ENCODE data around the gene SLC7A6OS. TPM values are rescaled to one million over a fixed set of nuclear protein-coding genes. Genes with fewer than 3 reads are reported as not detected.

Gene SLC7A6OS
- total RNA-seq, 4 donors from 2014 or later: 8.8 to 18.1 (median 10.1) TPM

DNA sequence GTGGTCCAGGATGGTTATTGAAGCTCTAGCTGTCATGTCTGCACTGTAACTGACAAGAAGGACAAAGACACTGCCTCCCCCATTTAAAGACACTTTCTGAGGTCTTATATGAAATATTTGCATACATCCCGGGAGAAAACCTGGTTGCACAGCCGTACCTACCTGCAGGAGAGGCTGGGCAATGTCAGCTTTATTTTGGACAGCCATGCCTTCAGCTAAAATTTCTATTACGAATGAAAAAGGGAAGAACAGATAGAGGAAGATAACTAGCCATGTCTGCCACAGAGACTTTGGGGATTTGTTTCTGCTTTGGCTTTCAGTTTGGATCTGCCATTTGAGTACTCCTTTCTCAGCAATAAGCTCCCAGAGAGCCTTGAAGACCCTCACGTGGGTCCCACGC, 27.4 kb downstream of the SLC7A6OS start:
- Histone ChIP-seq H3K9me3 (no peaks in the 10 kb centered on the region), H3K27ac (peak overlapping the region; percentile 75), H3K4me3 (no peak overlapping the region), H3K27me3 (no peaks in the 10 kb centered on the region), H3K4me1 (peaks cover 70% of the 10 kb centered on the region), H3K36me3 (peaks cover 13% of the 10 kb centered on the region)
- TF ChIP-seq, protein P1, sequence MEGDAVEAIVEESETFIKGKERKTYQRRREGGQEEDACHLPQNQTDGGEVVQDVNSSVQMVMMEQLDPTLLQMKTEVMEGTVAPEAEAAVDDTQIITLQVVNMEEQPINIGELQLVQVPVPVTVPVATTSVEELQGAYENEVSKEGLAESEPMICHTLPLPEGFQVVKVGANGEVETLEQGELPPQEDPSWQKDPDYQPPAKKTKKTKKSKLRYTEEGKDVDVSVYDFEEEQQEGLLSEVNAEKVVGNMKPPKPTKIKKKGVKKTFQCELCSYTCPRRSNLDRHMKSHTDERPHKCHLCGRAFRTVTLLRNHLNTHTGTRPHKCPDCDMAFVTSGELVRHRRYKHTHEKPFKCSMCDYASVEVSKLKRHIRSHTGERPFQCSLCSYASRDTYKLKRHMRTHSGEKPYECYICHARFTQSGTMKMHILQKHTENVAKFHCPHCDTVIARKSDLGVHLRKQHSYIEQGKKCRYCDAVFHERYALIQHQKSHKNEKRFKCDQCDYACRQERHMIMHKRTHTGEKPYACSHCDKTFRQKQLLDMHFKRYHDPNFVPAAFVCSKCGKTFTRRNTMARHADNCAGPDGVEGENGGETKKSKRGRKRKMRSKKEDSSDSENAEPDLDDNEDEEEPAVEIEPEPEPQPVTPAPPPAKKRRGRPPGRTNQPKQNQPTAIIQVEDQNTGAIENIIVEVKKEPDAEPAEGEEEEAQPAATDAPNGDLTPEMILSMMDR (IDR thresholded peaks at IDR 0.05): no peak
- no peak for TF ChIP-seq POLR2A (IDR thresholded peaks at IDR 0.05)
- no peak for TF ChIP-seq POLR2AphosphoS5 (IDR thresholded peaks at IDR 0.05)
- TF ChIP-seq EP300 (IDR thresholded peaks at IDR 0.05): no peak
- 57% methylated on average over 5 of the region's 5 CpGs for WGBS
- DNase-seq (ENCODE audit: low spot score in 2 of 2): no peak

DNA sequence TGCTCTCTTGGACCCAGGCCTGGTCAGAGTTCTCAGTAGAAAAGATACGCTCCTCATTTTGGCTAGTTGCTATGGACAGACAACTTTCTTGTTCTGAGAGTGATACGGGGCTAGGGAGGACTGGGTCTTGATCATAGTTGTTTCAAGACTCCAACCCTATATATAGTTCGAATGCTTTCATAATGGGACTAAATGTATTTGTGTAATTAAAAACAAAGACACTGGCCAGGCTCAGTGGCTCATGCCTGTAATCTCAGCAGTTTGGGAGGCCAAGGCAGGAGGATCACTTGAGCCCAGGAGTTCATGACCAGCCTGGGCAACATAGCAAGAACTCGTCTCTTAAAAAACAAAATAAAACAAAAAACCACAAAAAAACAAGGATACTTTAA, 28.7 kb downstream of the SLC7A6OS start:
- Histone ChIP-seq H3K9me3 (no peaks in the 10 kb centered on the region), H3K4me3 (no peak overlapping the region), H3K27me3 (no peaks in the 10 kb centered on the region), H3K4me1 (peaks cover 59% of the 10 kb centered on the region), H3K36me3 (peaks cover 4% of the 10 kb centered on the region), H3K27ac (peak overlapping the region; percentile 75)
- DNase-seq (ENCODE audit: low spot score in 2 of 2): no peak
- no peak for TF ChIP-seq POLR2A (IDR thresholded peaks at IDR 0.05)
- no peak for TF ChIP-seq POLR2AphosphoS5 (IDR thresholded peaks at IDR 0.05)
- TF ChIP-seq, protein P1 (IDR thresholded peaks at IDR 0.05): no peak
- no peak for TF ChIP-seq EP300 (IDR thresholded peaks at IDR 0.05)
- 98% methylated on average over 4 of the region's 4 CpGs for WGBS

- H3K4me3 ChIP-seq: no peak overlapping the region
- 84% methylated on average over 4 of the region's 4 CpGs for WGBS
- H3K27ac ChIP-seq: peak overlapping the region; percentile 75
- DNase-seq (ENCODE audit: low spot score in 2 of 2): no peak
- H3K36me3 ChIP-seq: peaks cover 3% of the 10 kb centered on the region
- peaks cover 59% of the 10 kb centered on the region for H3K4me1 ChIP-seq
- no peak for TF ChIP-seq POLR2AphosphoS5 (IDR thresholded peaks at IDR 0.05)
- no peak for TF ChIP-seq EP300 (IDR thresholded peaks at IDR 0.05)
- TF ChIP-seq POLR2A (IDR thresholded peaks at IDR 0.05): no peak
- TF ChIP-seq, protein P1 (IDR thresholded peaks at IDR 0.05): no peak
- no peaks in the 10 kb centered on the region for H3K27me3 ChIP-seq
- H3K9me3 ChIP-seq: no peaks in the 10 kb centered on the region
These were observed 29.2 kb downstream of the SLC7A6OS start for GRCh38 chr16:68281368-68282063.

DNA sequence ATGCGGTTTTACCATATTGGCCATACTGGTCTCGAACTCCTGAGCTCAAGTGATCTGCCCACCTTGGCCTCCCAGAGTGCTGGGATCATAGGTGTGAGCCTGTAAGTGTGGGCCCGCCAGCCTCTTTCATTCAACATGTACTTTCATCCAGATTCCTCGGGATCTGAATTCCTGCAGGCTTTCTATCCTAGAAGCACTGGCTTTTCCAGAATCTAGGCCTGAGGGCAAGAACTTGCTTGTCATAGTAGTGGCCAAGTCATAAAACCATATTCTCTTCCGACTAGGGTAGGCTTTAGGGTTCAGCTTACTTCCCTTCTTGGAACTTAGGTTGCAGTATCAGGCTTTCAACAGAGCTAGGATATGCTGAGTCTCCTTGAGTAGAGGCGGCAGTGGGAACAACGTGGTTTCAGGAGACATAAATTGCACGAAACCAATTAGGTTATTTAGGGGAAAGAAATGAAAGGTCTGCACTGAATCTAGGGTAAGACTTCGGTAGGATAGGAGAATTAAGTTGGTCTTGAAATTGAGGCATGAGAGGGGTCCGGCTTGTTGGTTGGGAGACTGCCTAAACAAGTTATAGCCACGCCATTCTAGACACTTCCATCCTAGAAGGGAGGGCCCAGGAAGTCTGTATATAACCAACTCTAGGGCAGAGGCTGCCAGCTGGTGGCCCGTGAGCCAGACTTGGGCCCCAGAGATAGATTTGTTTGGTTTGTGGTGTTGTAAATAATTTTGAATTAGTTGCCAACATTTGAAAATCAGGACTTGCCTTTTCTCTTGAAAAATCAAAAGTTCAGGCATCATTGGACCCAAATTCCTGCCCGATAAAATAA, 30.8 kb downstream of the SLC7A6OS start:
- H3K9me3 ChIP-seq: no peaks in the 10 kb centered on the region
- WGBS: 79% methylated on average over 13 of the region's 13 CpGs
- DNase-seq (ENCODE audit: low spot score in 2 of 2): no peak
- peaks cover 60% of the 10 kb centered on the region for H3K4me1 ChIP-seq
- no peak overlapping the region for H3K4me3 ChIP-seq
- H3K27me3 ChIP-seq: no peaks in the 10 kb centered on the region
- TF ChIP-seq EP300 (IDR thresholded peaks at IDR 0.05): no peak
- no peak for TF ChIP-seq POLR2A (IDR thresholded peaks at IDR 0.05)
- no peak for TF ChIP-seq POLR2AphosphoS5 (IDR thresholded peaks at IDR 0.05)
- TF ChIP-seq, protein P1 (IDR thresholded peaks at IDR 0.05): no peak
- H3K36me3 ChIP-seq: peaks cover 5% of the 10 kb centered on the region
- no peak overlapping the region for H3K27ac ChIP-seq

- Histone ChIP-seq H3K4me1 (peaks cover 63% of the 10 kb centered on the region), H3K27me3 (no peaks in the 10 kb centered on the region), H3K36me3 (peaks cover 10% of the 10 kb centered on the region), H3K9me3 (no peaks in the 10 kb centered on the region), H3K27ac (peak overlapping the region; percentile 78), H3K4me3 (no peak overlapping the region)
- TF ChIP-seq POLR2A (IDR thresholded peaks at IDR 0.05): no peak
- no peak for DNase-seq (ENCODE audit: low spot score in 2 of 2)
- 41% methylated on average over 3 of the region's 3 CpGs for WGBS
These were observed 34.5 kb downstream of the SLC7A6OS start for GRCh38 chr16:68276223-68276622.

Data from suprapubic skin (tissue), 4 donors.